Measurements from ENCODE around the gene G6PD. TPM values are rescaled to one million over a fixed set of nuclear protein-coding genes. Genes with fewer than 3 reads are reported as not detected.

The G6PD gene
- total RNA-seq, 2 donors from 2014 or later = 30.4 to 36.0 TPM

Other genes starting within 250 kb of the G6PD start
- 100 to 1,000 TPM; 406 to 476 TPM for gene FLNA, start 172.2 kb downstream of the G6PD start, total RNA-seq
- 10 to 100 TPM; 54.5 to 70.9 TPM for gene EMD, start 167.6 kb downstream of the G6PD start, total RNA-seq
- gene RPL10, start 148.5 kb downstream of the G6PD start, total RNA-seq = 1,000 to 10,000 TPM; 2,090 to 2,230 TPM
- gene DNASE1L1, start 137.6 kb downstream of the G6PD start, total RNA-seq = 10 to 100 TPM; 41.9 to 42.8 TPM
- 10 to 100 TPM; 36.6 to 41.2 TPM for gene TAFAZZIN, start 135.3 kb downstream of the G6PD start, total RNA-seq
- 10 to 100 TPM; 70.8 to 86.0 TPM for gene ATP6AP1, start 118.2 kb downstream of the G6PD start, total RNA-seq
- gene GDI1, start 109.7 kb downstream of the G6PD start, total RNA-seq = 10 to 100 TPM; 76.8 to 98.5 TPM
- gene FAM50A, start 102.7 kb downstream of the G6PD start, total RNA-seq = 10 to 100 TPM; 48.7 to 58.9 TPM
- gene PLXNA3, start 88.6 kb downstream of the G6PD start, total RNA-seq = 10 to 100 TPM; 24.0 to 28.1 TPM
- gene LAGE3, start 67.6 kb downstream of the G6PD start, total RNA-seq = 10 to 100 TPM; 17.7 TPM
- gene UBL4A, start 60.2 kb downstream of the G6PD start, total RNA-seq = 10 to 100 TPM; 44.4 to 48.4 TPM
- 10 to 100 TPM; 15.1 to 18.4 TPM for gene SLC10A3, start 56.2 kb downstream of the G6PD start, total RNA-seq
- gene FAM3A, start 30.6 kb downstream of the G6PD start, total RNA-seq = 10 to 100 TPM; 44.4 to 51.0 TPM
- gene IKBKG, start 774 bp upstream of the G6PD start, total RNA-seq = 10 to 100 TPM; 17.1 to 21.1 TPM
- not detected for gene CTAG1A, start 38.3 kb upstream of the G6PD start, total RNA-seq
- gene CTAG1B, start 72.4 kb upstream of the G6PD start, total RNA-seq = not detected
- not detected for gene CTAG2, start 106.7 kb upstream of the G6PD start, total RNA-seq
- 10 to 100 TPM; 10.2 to 18.1 TPM for gene GAB3, start 204.2 kb upstream of the G6PD start, total RNA-seq
- 10 to 100 TPM; 19.5 to 34.3 TPM for gene DKC1, start 216.0 kb upstream of the G6PD start, total RNA-seq

All from left cardiac atrium (tissue), 2 donors.